Uterus (tissue), 2 donors: ENCODE data around the gene MPND.

Source experiments
- CTCF ChIP-seq, 4 experiments: fragments of 200-600 bp in 2 of 4; fragments of 450-650 bp in 2 of 4; sonication (generic) in 2 of 4; IDR thresholded peaks; one replicate each; pipeline ENCODE4 v1.5.1; 2016 to 2019; ENCODE audit warnings: antibody characterized with exemption in 4 of 4, mild to moderate bottlenecking in 2 of 4, moderate library complexity in 1 of 4
- POLR2A ChIP-seq, 2 donors: fragments of 450-650 bp; IDR thresholded peaks; one replicate each; pipeline ENCODE4 v1.6.1; 2016; ENCODE audit warnings: antibody characterized with exemption in 2 of 2, mild to moderate bottlenecking in 1 of 2, moderate library complexity in 1 of 2

GRCh38 chr19:4386041-4386782 is 42.9 kb downstream of the MPND start:
- no peak for TF ChIP-seq CTCF (IDR thresholded peaks at IDR 0.05)
- no peak for TF ChIP-seq POLR2A (IDR thresholded peaks at IDR 0.05)
